Activated CD4-positive, alpha-beta memory T cell treated with anti-CD3 and anti-CD28 coated beads for 36 hours (primary cell): ENCODE results near the gene CD34. TPM values are rescaled to one million over a fixed set of nuclear protein-coding genes. Genes with fewer than 3 reads are reported as not detected.

Source experiments
- CTCF ChIA-PET: fragments of 350-600 bp; sonication (Branson Sonifier 250); formaldehyde crosslinking; loops from one replicate; lab custom pipeline; 2021; ENCODE audit warnings: antibody characterized with exemption, inconsistent platforms; lab: Charles Lee
- POLR2A ChIA-PET: fragments of 350-600 bp; sonication (Branson Sonifier 250); formaldehyde crosslinking; loops from one replicate; lab custom pipeline; 2021; ENCODE audit warnings: antibody characterized with exemption; lab: Charles Lee
- DNase-seq: peaks from one replicate; pipeline ENCODE4 v3.0.0-alpha.2; 2020
- H3K27ac Mint-ChIP-seq: one replicate; pipeline ENCODE4 v1.8.0; 2021; ENCODE audit warnings: mixed read lengths
- H3K27me3 Mint-ChIP-seq: one replicate; pipeline ENCODE4 v1.8.0; 2021; ENCODE audit warnings: mixed read lengths
- H3K36me3 Mint-ChIP-seq: one replicate; pipeline ENCODE4 v1.8.0; 2021; ENCODE audit warnings: mixed read lengths
- H3K4me1 Mint-ChIP-seq: one replicate; pipeline ENCODE4 v1.8.0; 2021; ENCODE audit warnings: low read depth, mixed read lengths
- H3K4me3 Mint-ChIP-seq: one replicate; pipeline ENCODE4 v1.8.0; 2021; ENCODE audit warnings: mild to moderate bottlenecking, mixed read lengths
- H3K9me3 Mint-ChIP-seq: one replicate; pipeline ENCODE4 v1.8.0; 2021; ENCODE audit warnings: mixed read lengths
- intact Hi-C: fragments of 100-400 bp; cut with micrococcal nuclease; formaldehyde crosslinking; loops from one replicate; pipeline ENCODE4 v1.15.1; 2023
- total RNA-seq, 2 experiments: library from RNA; stranded (reverse); gene quantifications; one replicate each; pipeline ENCODE4 v1.2.3, GENCODE V29; 2021

Gene CD34
- total RNA-seq, 2 experiments from 2014 or later: not detected

DNA sequence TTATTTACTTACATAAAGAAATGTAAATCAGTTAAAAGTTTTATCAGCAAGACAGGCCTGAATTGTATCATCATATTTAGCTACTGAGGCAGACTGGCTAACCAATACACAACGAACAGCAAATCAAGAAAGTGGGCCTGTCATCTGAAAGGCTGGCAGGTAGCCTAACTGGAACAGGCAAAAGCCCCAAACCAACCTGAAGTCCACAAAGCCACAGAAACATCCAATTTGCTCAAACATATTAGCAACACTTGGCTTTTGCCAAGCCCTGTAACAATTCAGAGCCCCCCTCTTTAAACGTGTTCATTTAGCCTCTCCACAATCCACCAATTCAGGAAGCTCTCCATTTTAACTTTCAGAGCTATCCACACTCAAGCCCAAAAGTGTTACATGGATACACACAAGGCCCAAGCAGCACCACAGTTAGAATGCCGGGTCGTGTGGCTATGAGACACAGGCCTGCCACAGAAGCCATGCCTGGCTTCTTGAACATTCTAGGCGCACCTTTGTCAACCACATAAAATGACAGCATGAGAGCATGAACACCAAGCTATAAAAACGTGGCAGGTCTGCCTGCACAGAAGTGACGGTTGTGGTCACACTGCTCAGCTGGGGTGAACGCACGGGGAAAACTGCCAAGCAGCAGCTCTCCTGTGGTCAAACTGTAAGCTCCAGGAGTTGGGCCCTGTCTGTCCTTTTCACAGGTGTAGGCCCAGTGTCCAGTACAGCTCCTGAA, 49.3 kb downstream of the CD34 start:
- ChIA-PET POLR2A (interaction anchor here (0.6 to 1.8 kb wide), 9 partner anchors 12 to 38 kb away, joined by 3 to 5 read pairs (median 4); no protein-coding TSS in a partner anchor), CTCF (interaction anchor here (0.6 to 16.0 kb wide), 7 partner anchors 9 to 160 kb away, joined by 3 to 460 read pairs (median 6); no protein-coding TSS in a partner anchor)
- peak; percentile 59 for DNase-seq
- H3K4me3 Mint-ChIP-seq: peak overlapping the region; percentile 17
- intact Hi-C loops: no loop called here
- H3K27me3 Mint-ChIP-seq: no peaks in the 10 kb centered on the region
- peaks cover 63% of the 10 kb centered on the region for H3K4me1 Mint-ChIP-seq
- peak overlapping the region; percentile 84 for H3K27ac Mint-ChIP-seq
- H3K36me3 Mint-ChIP-seq: peaks cover 36% of the 10 kb centered on the region
- H3K9me3 Mint-ChIP-seq: no peaks in the 10 kb centered on the region

DNA sequence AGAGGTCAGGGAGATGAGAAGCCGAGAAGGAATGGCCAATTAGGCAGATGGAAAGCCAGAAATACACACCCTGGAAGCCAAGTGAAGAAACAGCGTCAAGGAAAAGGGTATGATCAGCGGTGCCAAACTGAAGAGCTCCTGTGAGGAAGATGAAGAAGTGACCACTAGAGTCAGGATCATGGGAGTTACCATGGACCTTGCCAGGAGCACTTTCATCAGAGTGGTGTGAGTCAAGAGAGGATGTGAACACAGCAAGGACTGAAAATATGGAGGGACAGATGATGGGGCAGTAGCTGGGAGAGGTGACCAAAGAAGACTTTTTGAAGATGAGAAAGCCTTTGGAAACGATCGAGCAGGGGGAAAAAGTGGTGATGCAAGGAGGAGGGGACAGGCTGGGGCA, 50.4 kb downstream of the CD34 start:
- DNase-seq: no peak
- Mint-ChIP-seq H3K36me3 (peaks cover 33% of the 10 kb centered on the region), H3K4me3 (no peak overlapping the region), H3K9me3 (no peaks in the 10 kb centered on the region), H3K4me1 (peaks cover 62% of the 10 kb centered on the region), H3K27ac (no peak overlapping the region), H3K27me3 (no peaks in the 10 kb centered on the region)
- ChIA-PET POLR2A (interaction anchor here (2.2 kb wide), 1 partner anchor 12 kb away, joined by 4 read pairs; no protein-coding TSS in a partner anchor), CTCF (interaction anchor here (0.9 to 3.8 kb wide), 4 partner anchors 8 to 103 kb away, joined by 3 to 20 read pairs (median 8); no protein-coding TSS in a partner anchor)
- intact Hi-C loops: no loop called here

DNA sequence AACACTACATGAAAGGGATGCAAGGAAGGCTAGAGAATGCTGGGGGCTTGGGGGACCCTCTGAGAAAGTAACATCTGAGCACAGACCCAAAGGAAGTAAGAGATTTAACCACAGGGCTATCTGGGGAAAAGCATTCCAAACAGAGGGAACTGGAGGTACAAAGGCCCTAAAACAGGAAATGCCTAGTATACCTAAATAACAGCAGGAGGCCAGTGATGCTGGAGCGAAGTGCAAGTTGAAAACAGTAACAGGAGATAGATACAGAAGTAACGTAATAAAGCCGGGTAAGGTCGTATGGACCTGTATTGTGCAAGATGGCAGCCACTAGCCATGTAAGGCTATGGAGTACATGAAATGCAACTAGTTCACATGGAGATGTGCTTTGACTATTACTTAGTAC, 52.1 kb downstream of the CD34 start:
- DNase-seq: no peak
- ChIA-PET CTCF (interaction anchor here (1.2 to 3.8 kb wide), 3 partner anchors 10 to 28 kb away, joined by 3 to 20 read pairs (median 3); no protein-coding TSS in a partner anchor), POLR2A (interaction anchor here (2.2 kb wide), 1 partner anchor 14 kb away, joined by 4 read pairs; no protein-coding TSS in a partner anchor)
- intact Hi-C loops: no loop called here
- H3K4me3 Mint-ChIP-seq: no peak overlapping the region
- peaks cover 55% of the 10 kb centered on the region for H3K4me1 Mint-ChIP-seq
- peaks cover 32% of the 10 kb centered on the region for H3K36me3 Mint-ChIP-seq
- H3K9me3 Mint-ChIP-seq: no peaks in the 10 kb centered on the region
- no peak overlapping the region for H3K27ac Mint-ChIP-seq
- no peaks in the 10 kb centered on the region for H3K27me3 Mint-ChIP-seq

GRCh38 chr1:207858281-207858680, 52.6 kb downstream of the CD34 start:
- Mint-ChIP-seq H3K27me3 (no peaks in the 10 kb centered on the region), H3K4me1 (peaks cover 56% of the 10 kb centered on the region), H3K27ac (no peak overlapping the region), H3K9me3 (no peaks in the 10 kb centered on the region), H3K4me3 (no peak overlapping the region), H3K36me3 (peaks cover 30% of the 10 kb centered on the region)
- DNase-seq: no peak
- ChIA-PET CTCF (interaction anchor here (1.2 to 3.8 kb wide), 3 partner anchors 11 to 28 kb away, joined by 3 to 20 read pairs (median 3); no protein-coding TSS in a partner anchor), POLR2A (no interaction called here)
- intact Hi-C loops: no loop called here

DNA sequence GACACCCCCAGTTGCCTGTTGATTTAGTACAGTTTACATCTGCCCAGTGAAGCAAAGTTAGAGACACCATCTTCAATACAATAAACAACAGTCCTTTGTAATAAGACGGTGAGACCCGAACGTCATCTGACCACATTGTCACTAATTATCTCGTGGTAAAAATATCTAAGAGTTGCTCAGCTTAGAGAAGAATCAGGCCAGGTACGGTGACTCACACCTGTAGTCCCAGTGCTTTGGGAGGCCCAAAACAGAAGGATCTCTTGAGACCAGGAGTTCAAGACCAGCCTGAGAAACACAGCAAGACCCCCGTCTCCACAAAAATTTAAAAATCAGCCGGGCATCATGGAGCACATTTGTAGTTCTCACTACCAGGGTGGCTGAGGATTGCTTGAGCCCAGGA, 53.5 kb downstream of the CD34 start:
- Mint-ChIP-seq H3K4me3 (no peak overlapping the region), H3K4me1 (peaks cover 56% of the 10 kb centered on the region), H3K9me3 (no peaks in the 10 kb centered on the region), H3K36me3 (peaks cover 26% of the 10 kb centered on the region), H3K27ac (no peak overlapping the region), H3K27me3 (no peaks in the 10 kb centered on the region)
- ChIA-PET CTCF (interaction anchor here (1.3 to 3.8 kb wide), 3 partner anchors 11 to 14 kb away, joined by 3 to 20 read pairs (median 8); no protein-coding TSS in a partner anchor), POLR2A (interaction anchor here (1.4 kb wide), 1 partner anchor 11 kb away, joined by 3 read pairs; no protein-coding TSS in a partner anchor)
- intact Hi-C loops: no loop called here
- DNase-seq: no peak

- ChIA-PET POLR2A (interaction anchor here (1.3 to 1.4 kb wide), 2 partner anchors 9 to 12 kb away, joined by 3 read pairs; no protein-coding TSS in a partner anchor), CTCF (interaction anchor here (1.3 to 2.4 kb wide), 2 partner anchors 12 to 13 kb away, joined by 3 to 8 read pairs; no protein-coding TSS in a partner anchor)
- Mint-ChIP-seq H3K27me3 (no peaks in the 10 kb centered on the region), H3K27ac (peak overlapping the region; percentile 38), H3K9me3 (no peaks in the 10 kb centered on the region), H3K36me3 (peaks cover 17% of the 10 kb centered on the region), H3K4me3 (no peak overlapping the region), H3K4me1 (peaks cover 50% of the 10 kb centered on the region)
- DNase-seq: no peak
- intact Hi-C loops: no loop called here
Observed at GRCh38 chr1:207856276-207857023, 54.5 kb downstream of the CD34 start.

DNA sequence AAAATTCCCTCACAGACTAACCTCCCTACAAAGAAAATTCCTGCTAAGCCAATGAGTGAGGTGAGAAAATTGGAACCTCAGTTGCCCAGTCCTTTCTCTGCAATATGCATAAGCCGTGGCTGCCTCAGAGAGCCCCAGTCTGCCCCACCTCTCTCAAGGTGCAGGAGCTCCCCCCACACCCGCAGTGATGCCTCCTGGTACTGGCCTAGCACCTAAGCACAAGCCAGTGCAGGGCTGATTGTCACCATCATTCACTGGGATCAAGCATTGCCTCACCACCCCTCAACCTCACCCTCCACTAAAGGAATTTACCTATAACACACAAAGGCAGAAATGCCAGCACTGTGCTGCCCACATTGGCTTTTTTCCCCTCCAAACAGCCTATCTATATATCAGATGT, 56.9 kb downstream of the CD34 start:
- Mint-ChIP-seq H3K4me1 (peaks cover 70% of the 10 kb centered on the region), H3K4me3 (no peak overlapping the region), H3K36me3 (peaks cover 21% of the 10 kb centered on the region), H3K27me3 (no peaks in the 10 kb centered on the region), H3K9me3 (no peaks in the 10 kb centered on the region), H3K27ac (no peak overlapping the region)
- DNase-seq: no peak
- POLR2A ChIA-PET: no interaction called here
- intact Hi-C loops: no loop called here
- CTCF ChIA-PET: no interaction called here

GRCh38 chr1:207853372-207853757, 57.6 kb downstream of the CD34 start:
- DNase-seq: no peak
- Mint-ChIP-seq H3K27me3 (no peaks in the 10 kb centered on the region), H3K9me3 (no peaks in the 10 kb centered on the region), H3K4me3 (no peak overlapping the region), H3K27ac (no peak overlapping the region), H3K4me1 (peaks cover 75% of the 10 kb centered on the region), H3K36me3 (peaks cover 21% of the 10 kb centered on the region)
- intact Hi-C loops: no loop called here
- ChIA-PET POLR2A (no interaction called here), CTCF (interaction anchor here (1.3 to 1.4 kb wide), 2 partner anchors 15 to 24 kb away, joined by 4 to 9 read pairs; no protein-coding TSS in a partner anchor)

DNA sequence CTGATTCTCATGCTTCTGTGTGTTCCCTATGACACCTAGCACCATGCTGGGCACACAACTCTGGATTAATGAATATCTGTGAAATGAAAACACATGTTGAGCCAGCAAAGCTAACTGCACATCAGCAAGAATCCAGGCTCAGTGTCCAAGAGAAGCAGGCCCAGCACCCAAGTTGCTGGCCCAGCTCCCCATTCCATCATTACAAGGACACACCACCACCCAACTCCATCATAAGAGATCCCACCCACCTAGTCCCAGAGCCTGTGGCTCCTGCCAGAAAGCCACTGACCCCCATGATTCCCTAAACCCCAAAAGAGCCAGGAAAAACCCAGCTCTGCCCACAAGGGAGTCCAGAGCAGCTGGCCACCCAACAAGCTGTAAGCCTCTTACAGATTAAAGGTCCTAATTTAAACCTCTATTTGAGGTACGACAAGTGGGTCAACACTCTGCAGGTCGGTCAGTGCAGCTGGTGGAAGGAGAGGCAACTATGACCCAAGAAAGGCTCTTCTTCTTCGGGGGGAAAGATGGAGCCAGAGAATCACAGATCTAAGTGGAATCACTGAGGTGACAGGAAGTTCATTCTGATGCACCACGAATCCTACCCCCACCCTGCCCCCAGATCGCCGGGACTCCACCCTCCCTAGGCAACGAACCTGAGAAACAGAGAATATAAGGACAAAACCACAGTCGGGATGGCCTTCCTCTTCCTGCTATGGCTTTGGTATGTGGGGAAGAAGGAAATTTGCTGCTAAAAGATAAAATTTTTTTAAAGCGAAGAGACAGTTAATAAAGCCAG, 58.2 kb downstream of the CD34 start:
- DNase-seq: no peak
- POLR2A ChIA-PET: no interaction called here
- Mint-ChIP-seq H3K27me3 (no peaks in the 10 kb centered on the region), H3K4me3 (no peak overlapping the region), H3K9me3 (no peaks in the 10 kb centered on the region), H3K27ac (peak overlapping the region; percentile 26), H3K4me1 (peaks cover 78% of the 10 kb centered on the region), H3K36me3 (peaks cover 24% of the 10 kb centered on the region)
- CTCF ChIA-PET: interaction anchor here (1.0 to 1.4 kb wide), 3 partner anchors 16 to 31 kb away, joined by 3 to 9 read pairs (median 4); no protein-coding TSS in a partner anchor
- intact Hi-C loops: no loop called here

- no peaks in the 10 kb centered on the region for H3K27me3 Mint-ChIP-seq
- no peak overlapping the region for H3K4me3 Mint-ChIP-seq
- intact Hi-C loops: no loop called here
- H3K27ac Mint-ChIP-seq: no peak overlapping the region
- peaks cover 75% of the 10 kb centered on the region for H3K4me1 Mint-ChIP-seq
- no peak for DNase-seq
- H3K9me3 Mint-ChIP-seq: no peaks in the 10 kb centered on the region
- CTCF ChIA-PET: interaction anchor here (1.0 to 1.4 kb wide), 2 partner anchors 23 to 33 kb away, joined by 3 to 4 read pairs; no protein-coding TSS in a partner anchor
- POLR2A ChIA-PET: no interaction called here
- peaks cover 21% of the 10 kb centered on the region for H3K36me3 Mint-ChIP-seq
Observed at GRCh38 chr1:207851696-207852095, 59.2 kb downstream of the CD34 start.
